Gastrocnemius medialis (tissue), 4 donors: ENCODE results near the gene DISC1. TPM values are rescaled to one million over a fixed set of nuclear protein-coding genes. Genes with fewer than 3 reads are reported as not detected.

ENCODE experiments used
- ATAC-seq, 2 donors: fragments of 150-250 bp; one replicate each; pipeline ENCODE4 v1.9.1; 2016
- DNase-seq, 2 donors: peaks; one replicate each; pipeline ENCODE4 v3.0.0-alpha.2; 2019
- H3K27ac ChIP-seq, 4 donors: fragments of 200-600 bp; sonication (generic); 1 replicate in 1 of 4; 2 replicates in 3 of 4; pipeline ENCODE4 v1.5.1; 2016 to 2018; ENCODE audit warnings: mild to moderate bottlenecking in 2 of 4, moderate library complexity in 1 of 4
- H3K27me3 ChIP-seq, 3 donors: fragments of 200-600 bp; sonication (generic) in 2 of 3; 1 replicate in 1 of 3; 2 replicates in 2 of 3; pipeline versions ENCODE4 v1.5.1 to v1.6.0; 2016 to 2019; ENCODE audit warnings: mild to moderate bottlenecking in 1 of 3, moderate library complexity in 1 of 3
- H3K36me3 ChIP-seq, 2 donors: fragments of 200-600 bp; sonication (generic) in 1 of 2; one replicate each; pipeline ENCODE4 v1.5.1; 2017 to 2018
- H3K4me1 ChIP-seq, 2 donors: fragments of 200-600 bp; sonication (generic) in 1 of 2; one replicate each; pipeline ENCODE4 v1.5.1; 2016 to 2017; ENCODE audit warnings: mild to moderate bottlenecking in 2 of 2
- H3K4me3 ChIP-seq, 4 donors: fragments of 200-600 bp; sonication (generic) in 3 of 4; 1 replicate in 1 of 4; 2 replicates in 3 of 4; pipeline ENCODE4 v1.5.1; 2016 to 2019; ENCODE audit warnings: mild to moderate bottlenecking in 2 of 4
- H3K9me3 ChIP-seq, 3 donors: fragments of 200-600 bp; sonication (generic) in 2 of 3; 1 replicate in 1 of 3; 2 replicates in 2 of 3; pipeline ENCODE4 v1.5.1; 2016 to 2019
- CTCF ChIP-seq, 5 experiments: fragments of 450-650 bp in 3 of 5; fragments of 200-600 bp in 2 of 5; sonication (generic) in 2 of 5; IDR thresholded peaks in 4 of 5; conservative IDR thresholded peaks in 1 of 5; 1 replicate in 4 of 5; 2 replicates in 1 of 5; pipeline ENCODE4 v1.5.1; 2016 to 2019; ENCODE audit warnings: antibody characterized with exemption in 5 of 5, mild to moderate bottlenecking in 3 of 5, moderate library complexity in 3 of 5
- POLR2A ChIP-seq, 2 donors: fragments of 450-650 bp; IDR thresholded peaks; one replicate each; pipeline ENCODE4 v1.6.1; 2017; ENCODE audit warnings: antibody characterized with exemption in 2 of 2, mild to moderate bottlenecking in 2 of 2, moderate library complexity in 2 of 2
- in situ Hi-C, 4 donors: fragments of 200-750 bp; cut with MboI; loops; one replicate each; pipeline versions ENCODE4 v1.15.0 to v1.8.0; 2017; ENCODE audit warnings: low sequenced_read_pairs in 4 of 4
- intact Hi-C: fragments of 100-400 bp; cut with DNase I; formaldehyde crosslinking; loops from one replicate; pipeline ENCODE4 v1.15.1; 2023; ENCODE audit warnings: low total_unique reads
- total RNA-seq, 4 donors: library from RNA; depleted of rRNA; stranded (reverse); fragments of >200 nt; gene quantifications; one replicate each; pipeline versions ENCODE4 v1.1.0 to v1.2.3, GENCODE V29; 2016

The DISC1 gene
- total RNA-seq, 4 donors from 2014 or later, result 2.3 to 5.8 (median 2.6) TPM

- Histone ChIP-seq H3K27me3 (no peaks in the 10 kb centered on the region), H3K9me3 (no peaks in the 10 kb centered on the region), H3K27ac (no peak overlapping the region), H3K36me3 (peaks cover 0 to 9% of the 10 kb centered on the region in 2 donors), H3K4me3 (no peak overlapping the region), H3K4me1 (peaks cover 0 to 5% of the 10 kb centered on the region in 2 donors)
- in situ Hi-C loops, result no loop called here
- intact Hi-C loops, result loop anchor here (2.0 to 10.0 kb wide), 2 partner anchors 59 to 101 kb away; no protein-coding TSS in a partner anchor
- no peak for DNase-seq
- no peak for ATAC-seq
- TF ChIP-seq POLR2A (IDR thresholded peaks at IDR 0.05) (no peak), CTCF (IDR thresholded peaks at IDR 0.05 in 4 of 5, conservative IDR thresholded peaks at IDR 0.05 in 1 of 5) (no peak)
Observed at GRCh38 chr1:231753313-231753712, 126.7 kb downstream of the DISC1 start.

GRCh38 chr1:231757101-231757404 lies 130.5 kb downstream of the DISC1 start:
- DNase-seq (no peak), ATAC-seq (peak in 1 of 2 donors; percentile 41)
- no peaks in the 10 kb centered on the region for H3K27me3 ChIP-seq
- no peaks in the 10 kb centered on the region for H3K9me3 ChIP-seq
- H3K4me3 ChIP-seq, result no peak overlapping the region
- H3K27ac ChIP-seq, result no peak overlapping the region
- TF ChIP-seq CTCF (IDR thresholded peaks at IDR 0.05 in 4 of 5, conservative IDR thresholded peaks at IDR 0.05 in 1 of 5), result peak in 1 of 5 experiments; percentile 6
- no peak for TF ChIP-seq POLR2A (IDR thresholded peaks at IDR 0.05)
- peaks cover 0 to 5% of the 10 kb centered on the region in 2 donors for H3K4me1 ChIP-seq
- intact Hi-C loops (loop anchor here (10.0 kb wide), 1 partner anchor 98 kb away; no protein-coding TSS in a partner anchor), in situ Hi-C loops (loop anchor here in 1 of 4 donors (5.0 kb wide), 1 partner anchor 50 kb away; no protein-coding TSS in a partner anchor)
- H3K36me3 ChIP-seq, result peaks cover 0 to 9% of the 10 kb centered on the region in 2 donors

- DNase-seq, result no peak
- Histone ChIP-seq H3K36me3 (peaks cover 0 to 7% of the 10 kb centered on the region in 2 donors), H3K27me3 (no peaks in the 10 kb centered on the region), H3K9me3 (no peaks in the 10 kb centered on the region), H3K4me3 (no peak overlapping the region), H3K4me1 (peaks cover 0 to 5% of the 10 kb centered on the region in 2 donors), H3K27ac (no peak overlapping the region)
- no peak for ATAC-seq
- intact Hi-C loops, result loop anchor here (10.0 kb wide), 1 partner anchor 97 kb away; no protein-coding TSS in a partner anchor
- in situ Hi-C loops, result loop anchor here in 1 of 4 donors (5.0 kb wide), 1 partner anchor 50 kb away; no protein-coding TSS in a partner anchor
- TF ChIP-seq POLR2A (IDR thresholded peaks at IDR 0.05) (no peak), CTCF (IDR thresholded peaks at IDR 0.05 in 4 of 5, conservative IDR thresholded peaks at IDR 0.05 in 1 of 5) (no peak)
Observed at GRCh38 chr1:231757759-231758158, 131.2 kb downstream of the DISC1 start.

GRCh38 chr1:231761252-231761651 lies 134.7 kb downstream of the DISC1 start:
- intact Hi-C loops (no loop called here), in situ Hi-C loops (no loop called here)
- Histone ChIP-seq H3K27ac (no peak overlapping the region), H3K4me3 (no peak overlapping the region), H3K4me1 (peaks cover 0 to 5% of the 10 kb centered on the region in 2 donors), H3K36me3 (no peaks in the 10 kb centered on the region), H3K9me3 (no peaks in the 10 kb centered on the region), H3K27me3 (no peaks in the 10 kb centered on the region)
- ATAC-seq (no peak), DNase-seq (no peak)
- no peak for TF ChIP-seq CTCF (IDR thresholded peaks at IDR 0.05 in 4 of 5, conservative IDR thresholded peaks at IDR 0.05 in 1 of 5)
- TF ChIP-seq POLR2A (IDR thresholded peaks at IDR 0.05), result no peak
